ENCODE data around the gene XXYLT1. TPM values are rescaled to one million over a fixed set of nuclear protein-coding genes. Genes with fewer than 3 reads are reported as not detected.
A peak's percentile ranks its signal among the peaks of the same experiment; 100 is the strongest.

Gene XXYLT1
- total RNA-seq, 1 experiment from 2014 or later, result 10.9 TPM

DNA sequence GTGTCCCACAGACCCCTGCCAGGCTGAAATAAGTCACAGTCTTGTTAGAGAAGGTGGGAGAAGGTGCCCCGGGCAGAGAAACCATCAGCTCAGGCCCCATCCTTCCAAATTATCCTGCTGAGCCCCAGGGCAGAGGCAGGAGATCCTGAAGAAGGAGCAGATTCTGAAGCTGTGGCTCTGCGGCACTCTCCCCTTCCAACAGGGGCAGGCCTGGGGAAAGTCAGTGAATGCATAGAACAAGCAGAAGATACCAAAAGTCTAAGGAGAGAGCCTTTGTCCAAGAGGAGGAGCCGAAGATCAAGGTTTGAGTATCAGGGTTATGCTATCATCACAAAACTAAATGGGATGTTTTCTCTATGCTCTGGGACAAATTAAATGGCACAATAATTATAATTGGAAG lies 249.3 kb downstream of the XXYLT1 start:
- no peak for DNase-seq (ENCODE audit: low read depth, low spot score)
- TF ChIP-seq RAD21 (IDR thresholded peaks at IDR 0.05; ENCODE audit: low read depth) (peak; percentile 38), ZNF274 (IDR thresholded peaks at IDR 0.05; ENCODE audit: low read depth, low read length) (no peak)
- H3K36me3 ChIP-seq (ENCODE audit: control insufficient read depth in 1 of 2, insufficient read depth in 2 of 2, low read length in 2 of 2), result no peaks in the 10 kb centered on the region
- H3K4me1 ChIP-seq (ENCODE audit: control insufficient read depth in 1 of 2, insufficient read depth in 2 of 2, low read length in 2 of 2), result no peaks in the 10 kb centered on the region
- no peak overlapping the region for H2AFZ ChIP-seq (ENCODE audit: low read depth, low read length, poor library complexity, severe bottlenecking)
- no peak overlapping the region for H3K4me3 ChIP-seq (replicated peaks in 1 of 2; ENCODE audit: low read depth in 1 of 2, low read length in 2 of 2)
- POLR2A ChIA-PET, result no interaction called here
- H3K27me3 ChIP-seq (ENCODE audit: insufficient read depth, low read length), result peaks cover 35% of the 10 kb centered on the region
- no peaks in the 10 kb centered on the region for H3K9me3 ChIP-seq (ENCODE audit: control insufficient read depth in 1 of 2, insufficient read depth in 1 of 2, low read depth in 1 of 2, low read length in 2 of 2)
- BruUV-seq (replicated peaks), result no TSS peak
- H3K9ac ChIP-seq (ENCODE audit: low read length), result no peak overlapping the region
- H4K20me1 ChIP-seq (ENCODE audit: insufficient read depth), result no peaks in the 10 kb centered on the region
- intact Hi-C loops (cut with micrococcal nuclease), result no loop called here
- no peaks in the 10 kb centered on the region for H3K79me2 ChIP-seq (ENCODE audit: insufficient read depth, low read length)
- no peak overlapping the region for H3K27ac ChIP-seq (ENCODE audit: low read depth, low read length)
- CTCF ChIA-PET, result no interaction called here
- H3K4me2 ChIP-seq (ENCODE audit: low read length), result no peak overlapping the region
- RAD21 ChIA-PET (ENCODE audit: low non-redundant PET in 1 of 2, low total read pairs in 2 of 2, uncharacterized antibody in 2 of 2, unreplicated experiment in 2 of 2), result no interaction called here
- no peak for ATAC-seq
- H3K9me2 ChIP-seq (ENCODE audit: insufficient read depth), result no peaks in the 10 kb centered on the region

DNA sequence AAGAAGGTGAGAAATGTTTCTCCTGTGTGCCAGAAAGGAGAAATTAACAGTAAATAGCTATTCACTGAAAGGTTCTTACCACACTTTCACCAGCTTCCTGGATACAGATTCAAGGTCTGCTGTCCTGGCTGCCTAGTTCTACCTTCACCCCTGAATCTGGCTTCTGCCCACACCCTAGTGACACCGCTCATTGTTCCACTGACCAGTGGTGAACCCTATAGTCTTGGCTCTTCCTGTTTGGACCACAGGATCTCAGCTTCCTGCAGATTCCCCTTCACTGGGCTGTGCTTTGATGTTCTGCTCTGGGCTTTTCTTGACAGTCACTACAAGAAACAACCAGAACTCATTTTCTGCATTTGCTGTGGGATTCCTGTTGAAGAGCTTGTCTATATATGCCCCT lies 250.0 kb downstream of the XXYLT1 start:
- intact Hi-C loops (cut with micrococcal nuclease), result no loop called here
- Histone ChIP-seq H3K4me3 (replicated peaks in 1 of 2; ENCODE audit: low read depth in 1 of 2, low read length in 2 of 2) (no peak overlapping the region), H3K27me3 (ENCODE audit: insufficient read depth, low read length) (peaks cover 40% of the 10 kb centered on the region), H3K79me2 (ENCODE audit: insufficient read depth, low read length) (no peaks in the 10 kb centered on the region), H3K4me2 (ENCODE audit: low read length) (no peak overlapping the region), H3K9me3 (ENCODE audit: control insufficient read depth in 1 of 2, insufficient read depth in 1 of 2, low read depth in 1 of 2, low read length in 2 of 2) (no peaks in the 10 kb centered on the region), H3K27ac (ENCODE audit: low read depth, low read length) (no peak overlapping the region), H3K4me1 (ENCODE audit: control insufficient read depth in 1 of 2, insufficient read depth in 2 of 2, low read length in 2 of 2) (no peaks in the 10 kb centered on the region), H2AFZ (ENCODE audit: low read depth, low read length, poor library complexity, severe bottlenecking) (no peak overlapping the region), H3K9me2 (ENCODE audit: insufficient read depth) (no peaks in the 10 kb centered on the region), H4K20me1 (ENCODE audit: insufficient read depth) (no peaks in the 10 kb centered on the region), H3K9ac (ENCODE audit: low read length) (no peak overlapping the region), H3K36me3 (ENCODE audit: control insufficient read depth in 1 of 2, insufficient read depth in 2 of 2, low read length in 2 of 2) (no peaks in the 10 kb centered on the region)
- POLR2A ChIA-PET, result no interaction called here
- DNase-seq (ENCODE audit: low read depth, low spot score), result no peak
- no peak for ATAC-seq
- CTCF ChIA-PET, result no interaction called here
- no TSS peak for BruUV-seq (replicated peaks)
- RAD21 ChIA-PET (ENCODE audit: low non-redundant PET in 1 of 2, low total read pairs in 2 of 2, uncharacterized antibody in 2 of 2, unreplicated experiment in 2 of 2), result no interaction called here
- no peak for TF ChIP-seq SIN3A (IDR thresholded peaks at IDR 0.05; ENCODE audit: low read depth)
- TF ChIP-seq POLR2A (IDR thresholded peaks at IDR 0.05; ENCODE audit: borderline replicate concordance, extremely low read depth, insufficient read depth, insufficient read length), result no peak
- no peak for TF ChIP-seq CBX3 (IDR thresholded peaks at IDR 0.05; ENCODE audit: low read depth)
- TF ChIP-seq, protein P1, sequence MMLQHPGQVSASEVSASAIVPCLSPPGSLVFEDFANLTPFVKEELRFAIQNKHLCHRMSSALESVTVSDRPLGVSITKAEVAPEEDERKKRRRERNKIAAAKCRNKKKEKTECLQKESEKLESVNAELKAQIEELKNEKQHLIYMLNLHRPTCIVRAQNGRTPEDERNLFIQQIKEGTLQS (IDR thresholded peaks at IDR 0.05), result no peak
- no peak for TF ChIP-seq ZNF274 (IDR thresholded peaks at IDR 0.05; ENCODE audit: low read depth, low read length)
- TF ChIP-seq EZH2phosphoT487 (IDR thresholded peaks at IDR 0.05; ENCODE audit: borderline replicate concordance), result no peak
- TF ChIP-seq YY1 (IDR thresholded peaks at IDR 0.05; ENCODE audit: extremely low read depth, insufficient replicate concordance, low read depth, low read length), result no peak
- TF ChIP-seq, protein P2, sequence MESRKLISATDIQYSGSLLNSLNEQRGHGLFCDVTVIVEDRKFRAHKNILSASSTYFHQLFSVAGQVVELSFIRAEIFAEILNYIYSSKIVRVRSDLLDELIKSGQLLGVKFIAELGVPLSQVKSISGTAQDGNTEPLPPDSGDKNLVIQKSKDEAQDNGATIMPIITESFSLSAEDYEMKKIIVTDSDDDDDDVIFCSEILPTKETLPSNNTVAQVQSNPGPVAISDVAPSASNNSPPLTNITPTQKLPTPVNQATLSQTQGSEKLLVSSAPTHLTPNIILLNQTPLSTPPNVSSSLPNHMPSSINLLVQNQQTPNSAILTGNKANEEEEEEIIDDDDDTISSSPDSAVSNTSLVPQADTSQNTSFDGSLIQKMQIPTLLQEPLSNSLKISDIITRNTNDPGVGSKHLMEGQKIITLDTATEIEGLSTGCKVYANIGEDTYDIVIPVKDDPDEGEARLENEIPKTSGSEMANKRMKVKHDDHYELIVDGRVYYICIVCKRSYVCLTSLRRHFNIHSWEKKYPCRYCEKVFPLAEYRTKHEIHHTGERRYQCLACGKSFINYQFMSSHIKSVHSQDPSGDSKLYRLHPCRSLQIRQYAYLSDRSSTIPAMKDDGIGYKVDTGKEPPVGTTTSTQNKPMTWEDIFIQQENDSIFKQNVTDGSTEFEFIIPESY (IDR thresholded peaks at IDR 0.05; ENCODE audit: extremely low read depth, insufficient replicate concordance, low read length), result no peak
- TF ChIP-seq POLR2AphosphoS5 (IDR thresholded peaks at IDR 0.05; ENCODE audit: low read depth, low read length), result no peak
- TF ChIP-seq SRF (IDR thresholded peaks at IDR 0.05; ENCODE audit: low read depth), result no peak
- TF ChIP-seq, protein P3, sequence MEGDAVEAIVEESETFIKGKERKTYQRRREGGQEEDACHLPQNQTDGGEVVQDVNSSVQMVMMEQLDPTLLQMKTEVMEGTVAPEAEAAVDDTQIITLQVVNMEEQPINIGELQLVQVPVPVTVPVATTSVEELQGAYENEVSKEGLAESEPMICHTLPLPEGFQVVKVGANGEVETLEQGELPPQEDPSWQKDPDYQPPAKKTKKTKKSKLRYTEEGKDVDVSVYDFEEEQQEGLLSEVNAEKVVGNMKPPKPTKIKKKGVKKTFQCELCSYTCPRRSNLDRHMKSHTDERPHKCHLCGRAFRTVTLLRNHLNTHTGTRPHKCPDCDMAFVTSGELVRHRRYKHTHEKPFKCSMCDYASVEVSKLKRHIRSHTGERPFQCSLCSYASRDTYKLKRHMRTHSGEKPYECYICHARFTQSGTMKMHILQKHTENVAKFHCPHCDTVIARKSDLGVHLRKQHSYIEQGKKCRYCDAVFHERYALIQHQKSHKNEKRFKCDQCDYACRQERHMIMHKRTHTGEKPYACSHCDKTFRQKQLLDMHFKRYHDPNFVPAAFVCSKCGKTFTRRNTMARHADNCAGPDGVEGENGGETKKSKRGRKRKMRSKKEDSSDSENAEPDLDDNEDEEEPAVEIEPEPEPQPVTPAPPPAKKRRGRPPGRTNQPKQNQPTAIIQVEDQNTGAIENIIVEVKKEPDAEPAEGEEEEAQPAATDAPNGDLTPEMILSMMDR (IDR thresholded peaks at IDR 0.05 in 2 of 3, conservative IDR thresholded peaks at IDR 0.05 in 1 of 3; ENCODE audit: borderline replicate concordance in 1 of 3, insufficient read depth in 1 of 3, low read depth in 2 of 3, low read length in 2 of 3), result no peak
- no peak for TF ChIP-seq ZFX (IDR thresholded peaks at IDR 0.05)
- no peak for TF ChIP-seq SP1 (IDR thresholded peaks at IDR 0.05; ENCODE audit: low read depth)
- TF ChIP-seq EZH2 (IDR thresholded peaks at IDR 0.05), result no peak
- TF ChIP-seq TCF7L2 (IDR thresholded peaks at IDR 0.05; ENCODE audit: borderline replicate concordance, extremely low read depth, insufficient read depth, insufficient read length), result no peak

All from HCT116 (cell line).